GM12878 (cell line): ENCODE data around the gene DENND1A. TPM values are rescaled to one million over a fixed set of nuclear protein-coding genes. Genes with fewer than 3 reads are reported as not detected.

Source experiments
- CBX3 ChIP-seq: fragments of 200-600 bp; sonication (generic); IDR thresholded peaks from 2 replicates; pipeline ENCODE4 v1.6.1; 2016; ENCODE audit warnings: low read depth, borderline replicate concordance
- MEF2B ChIP-seq: fragments of 450-650 bp; IDR thresholded peaks from 2 replicates; pipeline ENCODE4 v1.6.1; 2018; ENCODE audit warnings: mild to moderate bottlenecking, moderate library complexity; ENCODE audit not compliant: partially characterized antibody, poor library complexity, severe bottlenecking
- PAX5 ChIP-seq: IDR thresholded peaks from 2 replicates; pipeline ENCODE4 v1.6.1; 2011; ENCODE audit warnings: low read depth, low read length, borderline replicate concordance
- ZSCAN29 ChIP-seq: fragments of 450-650 bp; IDR thresholded peaks from 2 replicates; pipeline ENCODE4 v1.6.1; 2017; ENCODE audit warnings: mild to moderate bottlenecking, moderate library complexity
- polyA plus RNA-seq, 11 experiments: library from polyadenylated mRNA; depleted of rRNA in 4 of 11; unstranded in 6 of 11; stranded (reverse) in 5 of 11; fragments of >200 nt; fragmentation: Nextera tagmentation in 4 of 11; fragmentation: Illumina TruSeq in 1 of 11; extraction: Ambion mirVana in 4 of 11; extraction: Trizol in 1 of 11; gene quantifications; 1 replicate in 1 of 11; 2 replicates in 10 of 11; pipeline versions ENCODE4 v1.2.1 to v1.2.3, GENCODE V29; 2011 to 2016; ENCODE audit warnings: inconsistent platforms in 2 of 11, missing spikeins in 2 of 11, low read depth in 1 of 11
- total RNA-seq, 4 experiments: library from RNA; depleted of rRNA in 3 of 4; stranded (reverse); fragments of >200 nt in 3 of 4; fragmentation: Illumina TruSeq in 1 of 4; extraction: Trizol in 1 of 4; gene quantifications; 2 replicates each; pipeline versions ENCODE4 v1.2.1 to v1.2.3, GENCODE V29; 2013 to 2021
- TF ChIP-seq, protein P1 (sequence below): IDR thresholded peaks from 2 replicates; pipeline ENCODE4 v1.6.1; 2012; ENCODE audit warnings: mild to moderate bottlenecking, low read depth, low read length
- TF ChIP-seq, protein P2 (sequence below): fragments of 450-650 bp; formaldehyde crosslinking; IDR thresholded peaks from 2 replicates; pipeline ENCODE4 v1.4.0; 2022; ENCODE audit warnings: mild to moderate bottlenecking, moderate library complexity
- TF ChIP-seq, protein P3 (sequence below): IDR thresholded peaks from 2 replicates; pipeline ENCODE4 v1.6.1; 2011; ENCODE audit warnings: mild to moderate bottlenecking, low read depth, low read length, moderate library complexity; ENCODE audit not compliant: insufficient replicate concordance
- TF ChIP-seq, protein P4 (sequence below): fragments of 450-650 bp; IDR thresholded peaks from 2 replicates; pipeline ENCODE4 v1.6.1; 2017; ENCODE audit warnings: mild to moderate bottlenecking, moderate library complexity
- TF ChIP-seq, protein P5 (sequence below): IDR thresholded peaks from 2 replicates; pipeline ENCODE4 v1.6.1; 2012; ENCODE audit warnings: low read length, inconsistent platforms
- TF ChIP-seq, protein P6 (sequence below): fragments of 450-650 bp; IDR thresholded peaks from 2 replicates; pipeline ENCODE4 v1.6.1; 2016; ENCODE audit warnings: mild to moderate bottlenecking

The DENND1A gene
- total and polyA plus RNA-seq, 10 of the 15 experiments (the other 5 are each of a cell fraction or from before 2014, with no cell fraction given): 14.1 to 48.6 (median 35.2) TPM

DNA sequence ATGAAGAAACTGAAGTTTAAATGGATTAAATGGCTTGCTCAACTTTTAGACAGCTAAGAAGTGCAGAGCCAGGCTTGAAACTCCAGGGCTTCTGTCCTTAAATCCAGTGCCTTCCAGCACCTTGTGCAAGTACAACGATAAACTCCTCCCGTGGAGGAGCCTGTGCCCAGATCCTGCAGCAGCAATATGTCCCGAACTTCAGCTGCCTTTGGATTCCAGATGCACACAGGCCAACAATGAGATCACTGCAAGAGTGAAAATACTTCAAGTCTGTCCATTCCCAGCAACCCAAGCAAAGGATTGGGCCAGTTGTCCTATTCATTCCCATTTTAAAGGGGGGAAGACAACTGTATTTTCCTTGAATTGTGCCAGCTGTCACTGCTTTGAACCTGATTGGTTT, 374.3 kb downstream of the DENND1A start (continued):
- TF ChIP-seq, protein P1, sequence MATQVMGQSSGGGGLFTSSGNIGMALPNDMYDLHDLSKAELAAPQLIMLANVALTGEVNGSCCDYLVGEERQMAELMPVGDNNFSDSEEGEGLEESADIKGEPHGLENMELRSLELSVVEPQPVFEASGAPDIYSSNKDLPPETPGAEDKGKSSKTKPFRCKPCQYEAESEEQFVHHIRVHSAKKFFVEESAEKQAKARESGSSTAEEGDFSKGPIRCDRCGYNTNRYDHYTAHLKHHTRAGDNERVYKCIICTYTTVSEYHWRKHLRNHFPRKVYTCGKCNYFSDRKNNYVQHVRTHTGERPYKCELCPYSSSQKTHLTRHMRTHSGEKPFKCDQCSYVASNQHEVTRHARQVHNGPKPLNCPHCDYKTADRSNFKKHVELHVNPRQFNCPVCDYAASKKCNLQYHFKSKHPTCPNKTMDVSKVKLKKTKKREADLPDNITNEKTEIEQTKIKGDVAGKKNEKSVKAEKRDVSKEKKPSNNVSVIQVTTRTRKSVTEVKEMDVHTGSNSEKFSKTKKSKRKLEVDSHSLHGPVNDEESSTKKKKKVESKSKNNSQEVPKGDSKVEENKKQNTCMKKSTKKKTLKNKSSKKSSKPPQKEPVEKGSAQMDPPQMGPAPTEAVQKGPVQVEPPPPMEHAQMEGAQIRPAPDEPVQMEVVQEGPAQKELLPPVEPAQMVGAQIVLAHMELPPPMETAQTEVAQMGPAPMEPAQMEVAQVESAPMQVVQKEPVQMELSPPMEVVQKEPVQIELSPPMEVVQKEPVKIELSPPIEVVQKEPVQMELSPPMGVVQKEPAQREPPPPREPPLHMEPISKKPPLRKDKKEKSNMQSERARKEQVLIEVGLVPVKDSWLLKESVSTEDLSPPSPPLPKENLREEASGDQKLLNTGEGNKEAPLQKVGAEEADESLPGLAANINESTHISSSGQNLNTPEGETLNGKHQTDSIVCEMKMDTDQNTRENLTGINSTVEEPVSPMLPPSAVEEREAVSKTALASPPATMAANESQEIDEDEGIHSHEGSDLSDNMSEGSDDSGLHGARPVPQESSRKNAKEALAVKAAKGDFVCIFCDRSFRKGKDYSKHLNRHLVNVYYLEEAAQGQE: no peak
- TF ChIP-seq, protein P2, sequence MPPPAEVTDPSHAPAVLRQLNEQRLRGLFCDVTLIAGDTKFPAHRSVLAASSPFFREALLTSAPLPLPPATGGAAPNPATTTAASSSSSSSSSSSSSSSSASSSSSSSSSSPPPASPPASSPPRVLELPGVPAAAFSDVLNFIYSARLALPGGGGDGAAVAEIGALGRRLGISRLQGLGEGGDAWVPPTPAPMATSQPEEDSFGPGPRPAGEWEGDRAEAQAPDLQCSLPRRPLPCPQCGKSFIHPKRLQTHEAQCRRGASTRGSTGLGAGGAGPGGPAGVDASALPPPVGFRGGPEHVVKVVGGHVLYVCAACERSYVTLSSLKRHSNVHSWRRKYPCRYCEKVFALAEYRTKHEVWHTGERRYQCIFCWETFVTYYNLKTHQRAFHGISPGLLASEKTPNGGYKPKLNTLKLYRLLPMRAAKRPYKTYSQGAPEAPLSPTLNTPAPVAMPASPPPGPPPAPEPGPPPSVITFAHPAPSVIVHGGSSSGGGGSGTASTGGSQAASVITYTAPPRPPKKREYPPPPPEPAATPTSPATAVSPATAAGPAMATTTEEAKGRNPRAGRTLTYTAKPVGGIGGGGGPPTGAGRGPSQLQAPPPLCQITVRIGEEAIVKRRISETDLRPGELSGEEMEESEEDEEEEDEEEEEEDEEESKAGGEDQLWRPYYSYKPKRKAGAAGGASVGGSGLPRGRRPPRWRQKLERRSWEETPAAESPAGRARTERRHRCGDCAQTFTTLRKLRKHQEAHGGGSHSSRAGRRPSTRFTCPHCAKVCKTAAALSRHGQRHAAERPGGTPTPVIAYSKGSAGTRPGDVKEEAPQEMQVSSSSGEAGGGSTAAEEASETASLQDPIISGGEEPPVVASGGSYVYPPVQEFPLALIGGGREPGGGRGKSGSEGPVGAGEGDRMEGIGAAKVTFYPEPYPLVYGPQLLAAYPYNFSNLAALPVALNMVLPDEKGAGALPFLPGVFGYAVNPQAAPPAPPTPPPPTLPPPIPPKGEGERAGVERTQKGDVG (CRISPR knock-in tag): no peak
- TF ChIP-seq, protein P3, sequence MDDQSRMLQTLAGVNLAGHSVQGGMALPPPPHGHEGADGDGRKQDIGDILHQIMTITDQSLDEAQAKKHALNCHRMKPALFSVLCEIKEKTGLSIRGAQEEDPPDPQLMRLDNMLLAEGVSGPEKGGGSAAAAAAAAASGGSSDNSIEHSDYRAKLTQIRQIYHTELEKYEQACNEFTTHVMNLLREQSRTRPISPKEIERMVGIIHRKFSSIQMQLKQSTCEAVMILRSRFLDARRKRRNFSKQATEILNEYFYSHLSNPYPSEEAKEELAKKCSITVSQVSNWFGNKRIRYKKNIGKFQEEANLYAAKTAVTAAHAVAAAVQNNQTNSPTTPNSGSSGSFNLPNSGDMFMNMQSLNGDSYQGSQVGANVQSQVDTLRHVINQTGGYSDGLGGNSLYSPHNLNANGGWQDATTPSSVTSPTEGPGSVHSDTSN: no peak
- TF ChIP-seq MEF2B (no peak), ZSCAN29 (no peak), PAX5 (no peak), CBX3 (no peak)
- TF ChIP-seq, protein P4, sequence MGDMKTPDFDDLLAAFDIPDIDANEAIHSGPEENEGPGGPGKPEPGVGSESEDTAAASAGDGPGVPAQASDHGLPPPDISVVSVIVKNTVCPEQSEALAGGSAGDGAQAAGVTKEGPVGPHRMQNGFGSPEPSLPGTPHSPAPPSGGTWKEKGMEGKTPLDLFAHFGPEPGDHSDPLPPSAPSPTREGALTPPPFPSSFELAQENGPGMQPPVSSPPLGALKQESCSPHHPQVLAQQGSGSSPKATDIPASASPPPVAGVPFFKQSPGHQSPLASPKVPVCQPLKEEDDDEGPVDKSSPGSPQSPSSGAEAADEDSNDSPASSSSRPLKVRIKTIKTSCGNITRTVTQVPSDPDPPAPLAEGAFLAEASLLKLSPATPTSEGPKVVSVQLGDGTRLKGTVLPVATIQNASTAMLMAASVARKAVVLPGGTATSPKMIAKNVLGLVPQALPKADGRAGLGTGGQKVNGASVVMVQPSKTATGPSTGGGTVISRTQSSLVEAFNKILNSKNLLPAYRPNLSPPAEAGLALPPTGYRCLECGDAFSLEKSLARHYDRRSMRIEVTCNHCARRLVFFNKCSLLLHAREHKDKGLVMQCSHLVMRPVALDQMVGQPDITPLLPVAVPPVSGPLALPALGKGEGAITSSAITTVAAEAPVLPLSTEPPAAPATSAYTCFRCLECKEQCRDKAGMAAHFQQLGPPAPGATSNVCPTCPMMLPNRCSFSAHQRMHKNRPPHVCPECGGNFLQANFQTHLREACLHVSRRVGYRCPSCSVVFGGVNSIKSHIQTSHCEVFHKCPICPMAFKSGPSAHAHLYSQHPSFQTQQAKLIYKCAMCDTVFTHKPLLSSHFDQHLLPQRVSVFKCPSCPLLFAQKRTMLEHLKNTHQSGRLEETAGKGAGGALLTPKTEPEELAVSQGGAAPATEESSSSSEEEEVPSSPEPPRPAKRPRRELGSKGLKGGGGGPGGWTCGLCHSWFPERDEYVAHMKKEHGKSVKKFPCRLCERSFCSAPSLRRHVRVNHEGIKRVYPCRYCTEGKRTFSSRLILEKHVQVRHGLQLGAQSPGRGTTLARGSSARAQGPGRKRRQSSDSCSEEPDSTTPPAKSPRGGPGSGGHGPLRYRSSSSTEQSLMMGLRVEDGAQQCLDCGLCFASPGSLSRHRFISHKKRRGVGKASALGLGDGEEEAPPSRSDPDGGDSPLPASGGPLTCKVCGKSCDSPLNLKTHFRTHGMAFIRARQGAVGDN: no peak
- TF ChIP-seq, protein P5, sequence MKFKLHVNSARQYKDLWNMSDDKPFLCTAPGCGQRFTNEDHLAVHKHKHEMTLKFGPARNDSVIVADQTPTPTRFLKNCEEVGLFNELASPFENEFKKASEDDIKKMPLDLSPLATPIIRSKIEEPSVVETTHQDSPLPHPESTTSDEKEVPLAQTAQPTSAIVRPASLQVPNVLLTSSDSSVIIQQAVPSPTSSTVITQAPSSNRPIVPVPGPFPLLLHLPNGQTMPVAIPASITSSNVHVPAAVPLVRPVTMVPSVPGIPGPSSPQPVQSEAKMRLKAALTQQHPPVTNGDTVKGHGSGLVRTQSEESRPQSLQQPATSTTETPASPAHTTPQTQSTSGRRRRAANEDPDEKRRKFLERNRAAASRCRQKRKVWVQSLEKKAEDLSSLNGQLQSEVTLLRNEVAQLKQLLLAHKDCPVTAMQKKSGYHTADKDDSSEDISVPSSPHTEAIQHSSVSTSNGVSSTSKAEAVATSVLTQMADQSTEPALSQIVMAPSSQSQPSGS: no peak
- TF ChIP-seq, protein P6, sequence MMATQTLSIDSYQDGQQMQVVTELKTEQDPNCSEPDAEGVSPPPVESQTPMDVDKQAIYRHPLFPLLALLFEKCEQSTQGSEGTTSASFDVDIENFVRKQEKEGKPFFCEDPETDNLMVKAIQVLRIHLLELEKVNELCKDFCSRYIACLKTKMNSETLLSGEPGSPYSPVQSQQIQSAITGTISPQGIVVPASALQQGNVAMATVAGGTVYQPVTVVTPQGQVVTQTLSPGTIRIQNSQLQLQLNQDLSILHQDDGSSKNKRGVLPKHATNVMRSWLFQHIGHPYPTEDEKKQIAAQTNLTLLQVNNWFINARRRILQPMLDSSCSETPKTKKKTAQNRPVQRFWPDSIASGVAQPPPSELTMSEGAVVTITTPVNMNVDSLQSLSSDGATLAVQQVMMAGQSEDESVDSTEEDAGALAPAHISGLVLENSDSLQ: no peak
